Gastrocnemius medialis (tissue), 4 donors: ENCODE results near the gene USP36.

Experiments
- POLR2A ChIP-seq, 2 donors: fragments of 450-650 bp; IDR thresholded peaks; one replicate each; pipeline ENCODE4 v1.6.1; 2017; ENCODE audit warnings: antibody characterized with exemption in 2 of 2, mild to moderate bottlenecking in 2 of 2, moderate library complexity in 2 of 2
- TF ChIP-seq, protein P1 (sequence below), 5 experiments: fragments of 450-650 bp in 3 of 5; fragments of 200-600 bp in 2 of 5; sonication (generic) in 2 of 5; IDR thresholded peaks in 4 of 5; conservative IDR thresholded peaks in 1 of 5; 1 replicate in 4 of 5; 2 replicates in 1 of 5; pipeline ENCODE4 v1.5.1; 2016 to 2019; ENCODE audit warnings: antibody characterized with exemption in 5 of 5, mild to moderate bottlenecking in 3 of 5, moderate library complexity in 3 of 5

DNA sequence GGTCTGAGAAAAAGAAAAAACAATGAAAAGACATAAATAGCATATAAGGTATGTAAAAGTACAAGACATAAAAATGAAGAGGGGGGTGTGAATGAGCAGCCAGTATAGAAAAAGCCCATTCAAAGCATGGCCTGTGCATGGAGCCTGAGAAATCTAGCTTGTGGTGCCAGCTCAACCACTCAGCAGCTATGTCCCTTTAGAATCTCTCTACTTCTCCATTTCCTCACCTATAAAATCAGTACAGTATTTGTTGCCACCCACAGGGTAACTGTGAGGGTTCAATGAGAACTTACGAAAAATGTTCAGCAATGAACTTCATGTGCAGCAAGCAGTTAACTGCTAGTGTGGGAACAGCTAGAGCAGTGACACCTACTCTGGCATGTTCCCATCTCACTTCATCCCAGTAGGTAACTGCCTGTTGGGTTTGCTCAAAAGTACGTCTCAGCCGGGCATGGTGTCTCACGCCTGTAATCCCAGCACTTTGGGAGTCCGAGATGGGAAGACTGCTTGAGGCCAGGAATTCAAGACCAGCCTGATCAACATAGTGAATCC is 73.8 kb downstream of the USP36 start:
- TF ChIP-seq, protein P1, sequence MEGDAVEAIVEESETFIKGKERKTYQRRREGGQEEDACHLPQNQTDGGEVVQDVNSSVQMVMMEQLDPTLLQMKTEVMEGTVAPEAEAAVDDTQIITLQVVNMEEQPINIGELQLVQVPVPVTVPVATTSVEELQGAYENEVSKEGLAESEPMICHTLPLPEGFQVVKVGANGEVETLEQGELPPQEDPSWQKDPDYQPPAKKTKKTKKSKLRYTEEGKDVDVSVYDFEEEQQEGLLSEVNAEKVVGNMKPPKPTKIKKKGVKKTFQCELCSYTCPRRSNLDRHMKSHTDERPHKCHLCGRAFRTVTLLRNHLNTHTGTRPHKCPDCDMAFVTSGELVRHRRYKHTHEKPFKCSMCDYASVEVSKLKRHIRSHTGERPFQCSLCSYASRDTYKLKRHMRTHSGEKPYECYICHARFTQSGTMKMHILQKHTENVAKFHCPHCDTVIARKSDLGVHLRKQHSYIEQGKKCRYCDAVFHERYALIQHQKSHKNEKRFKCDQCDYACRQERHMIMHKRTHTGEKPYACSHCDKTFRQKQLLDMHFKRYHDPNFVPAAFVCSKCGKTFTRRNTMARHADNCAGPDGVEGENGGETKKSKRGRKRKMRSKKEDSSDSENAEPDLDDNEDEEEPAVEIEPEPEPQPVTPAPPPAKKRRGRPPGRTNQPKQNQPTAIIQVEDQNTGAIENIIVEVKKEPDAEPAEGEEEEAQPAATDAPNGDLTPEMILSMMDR (IDR thresholded peaks at IDR 0.05 in 4 of 5, conservative IDR thresholded peaks at IDR 0.05 in 1 of 5) = no peak
- TF ChIP-seq POLR2A (IDR thresholded peaks at IDR 0.05) = no peak
